ENCODE results near the gene USP33. TPM values are rescaled to one million over a fixed set of nuclear protein-coding genes. Genes with fewer than 3 reads are reported as not detected.
A peak's percentile ranks its signal among the peaks of the same experiment; 100 is the strongest.
"Not testable (repeated sequence)": the region's sequence is repeated elsewhere in the genome, so short reads cannot be mapped to it uniquely, and the experiment has no call there.

The USP33 gene
- polyA plus RNA-seq, 3 donors from 2014 or later = 33.1 to 45.0 (median 33.8) TPM

DNA sequence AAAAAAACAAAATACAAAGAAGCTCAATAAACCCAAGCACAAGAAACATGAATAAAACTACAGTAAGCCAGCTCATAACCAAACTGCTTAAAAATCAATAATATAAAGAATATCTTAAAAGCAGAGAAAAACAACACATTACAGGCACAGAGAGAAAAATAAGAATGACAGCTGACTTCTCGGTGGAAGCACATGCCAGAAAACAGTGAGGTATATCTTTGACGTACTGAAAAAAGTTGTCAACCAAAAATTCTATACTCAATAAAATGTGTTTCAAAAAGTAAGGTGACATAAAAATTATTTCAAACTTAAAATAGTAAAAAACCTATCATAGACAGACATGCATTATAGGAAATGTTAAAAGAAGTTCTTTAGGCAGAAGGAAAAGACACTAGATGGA lies 110.5 kb downstream of the USP33 start:
- no peak for DNase-seq
- Mint-ChIP-seq H3K36me3 (peaks cover 25 to 41% (median 28%) of the 10 kb centered on the region in 3 donors), H3K9me3 (peaks cover 2 to 22% (median 12%) of the 10 kb centered on the region in 6 donors), H3K27me3 (ENCODE audit: low read depth in 3 of 3) (no peaks in the 10 kb centered on the region), H3K27ac (no peak overlapping the region), H3K4me1 (peaks cover 29 to 61% of the 10 kb centered on the region in 2 donors), H3K4me3 (no peak overlapping the region)

DNA sequence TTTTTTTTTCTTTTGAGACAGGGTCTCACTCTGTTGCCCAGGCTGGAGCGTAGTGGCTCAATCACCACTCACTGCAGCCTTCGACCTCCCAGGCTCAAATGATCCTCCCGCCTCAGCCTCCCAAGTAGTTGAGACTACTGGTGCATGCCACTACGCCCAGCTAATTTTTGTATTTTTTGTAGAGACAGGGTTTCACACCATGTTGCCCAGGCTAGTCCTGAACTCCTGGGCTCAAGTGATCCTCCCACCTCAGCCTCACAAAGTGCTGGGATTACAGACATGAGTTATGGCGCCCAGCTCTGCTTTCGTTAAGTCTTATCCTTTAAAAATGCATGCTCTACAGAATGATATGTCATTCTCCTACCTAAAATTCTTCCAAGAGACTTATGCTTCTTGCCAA lies 113.4 kb downstream of the USP33 start:
- H3K27me3 Mint-ChIP-seq (ENCODE audit: low read depth in 3 of 3); H3K4me3 Mint-ChIP-seq; DNase-seq: not testable (repeated sequence)
- H3K9me3 Mint-ChIP-seq = peaks cover 2 to 22% (median 12%) of the 10 kb centered on the region in 6 donors
- peak overlapping the region in 1 of 6 donors; percentile 8 for H3K27ac Mint-ChIP-seq
- H3K36me3 Mint-ChIP-seq = peaks cover 24 to 37% (median 28%) of the 10 kb centered on the region in 3 donors
- peaks cover 13 to 66% of the 10 kb centered on the region in 2 donors for H3K4me1 Mint-ChIP-seq

Other genes starting within 250 kb of the USP33 start
- gene ZZZ3, start 77.2 kb downstream of the USP33 start, polyA plus RNA-seq = 10 to 100 TPM in 2 of 3 donors, 1 to 10 TPM in 1; 8.8 to 25.8 (median 12.8) TPM
- gene MIGA1, start 19.8 kb upstream of the USP33 start, polyA plus RNA-seq = 1 to 10 TPM; 5.3 to 7.7 (median 7.1) TPM
- gene NEXN, start 128.8 kb upstream of the USP33 start, polyA plus RNA-seq = 1 to 10 TPM in 2 of 3 donors, under 1 TPM in 1; 0.89 to 3.0 (median 2.6) TPM
- gene FUBP1, start 219.2 kb upstream of the USP33 start, polyA plus RNA-seq = 10 to 100 TPM; 22.5 to 65.6 (median 37.4) TPM
- 1 to 10 TPM; 3.9 to 9.0 (median 5.0) TPM for gene DNAJB4, start 245.1 kb upstream of the USP33 start, polyA plus RNA-seq